NCI-H345 treated with DMSO at 0.1 percent for 48 hours (cell line): Measurements from ENCODE around the gene XYLT1.

Source experiments
- DNase-seq: peaks from one replicate; lab custom pipeline; 2025; ENCODE audit not compliant: unreplicated experiment; lab: John Stamatoyannopoulos, UW

XYLT1 gene

DNA sequence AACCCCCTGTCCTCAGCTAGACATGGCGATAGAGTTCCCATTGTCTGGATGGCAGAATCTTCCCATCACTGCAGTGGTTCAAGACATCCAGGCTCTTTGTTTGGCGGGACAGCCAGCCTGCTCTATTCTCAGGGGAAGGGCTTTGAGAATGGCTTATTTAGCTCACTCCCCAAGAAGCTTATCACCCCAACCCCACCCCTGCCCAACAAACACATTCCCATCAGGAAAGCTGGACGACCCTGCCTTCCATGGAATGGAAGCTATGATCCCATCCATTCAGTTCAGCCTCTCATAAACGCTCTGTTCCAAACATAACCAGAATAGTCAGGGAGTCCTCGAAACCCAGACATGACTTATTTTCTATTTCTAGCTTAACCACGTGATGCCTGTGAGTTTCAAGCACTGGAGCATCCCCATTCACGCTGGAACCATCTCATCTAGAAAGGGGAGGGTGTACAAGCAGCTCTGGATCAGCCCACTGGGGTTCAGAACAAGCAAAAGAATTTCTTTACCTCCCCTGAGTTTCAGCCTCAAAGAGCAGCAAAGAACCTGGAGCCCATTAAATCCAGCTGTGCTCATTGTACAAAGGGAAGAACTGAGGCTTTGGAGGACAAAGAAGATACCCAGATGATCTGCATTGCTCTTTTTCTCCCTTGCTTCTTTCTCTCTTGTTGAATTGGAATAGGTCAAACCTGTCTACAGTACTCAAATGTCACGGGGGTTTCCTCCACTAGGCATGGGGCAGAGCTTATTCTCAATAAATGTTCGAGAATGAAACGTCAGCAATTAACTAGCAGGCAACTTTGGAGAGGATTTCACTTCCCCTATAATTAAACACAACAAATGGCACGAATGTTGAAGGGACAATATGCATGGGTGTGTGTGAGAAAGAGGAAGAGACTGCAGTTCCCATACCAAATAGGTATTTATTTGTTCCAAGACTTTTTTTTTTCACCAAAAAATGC lies 93.1 kb downstream of the XYLT1 start:
- DNase-seq = no peak

DNA sequence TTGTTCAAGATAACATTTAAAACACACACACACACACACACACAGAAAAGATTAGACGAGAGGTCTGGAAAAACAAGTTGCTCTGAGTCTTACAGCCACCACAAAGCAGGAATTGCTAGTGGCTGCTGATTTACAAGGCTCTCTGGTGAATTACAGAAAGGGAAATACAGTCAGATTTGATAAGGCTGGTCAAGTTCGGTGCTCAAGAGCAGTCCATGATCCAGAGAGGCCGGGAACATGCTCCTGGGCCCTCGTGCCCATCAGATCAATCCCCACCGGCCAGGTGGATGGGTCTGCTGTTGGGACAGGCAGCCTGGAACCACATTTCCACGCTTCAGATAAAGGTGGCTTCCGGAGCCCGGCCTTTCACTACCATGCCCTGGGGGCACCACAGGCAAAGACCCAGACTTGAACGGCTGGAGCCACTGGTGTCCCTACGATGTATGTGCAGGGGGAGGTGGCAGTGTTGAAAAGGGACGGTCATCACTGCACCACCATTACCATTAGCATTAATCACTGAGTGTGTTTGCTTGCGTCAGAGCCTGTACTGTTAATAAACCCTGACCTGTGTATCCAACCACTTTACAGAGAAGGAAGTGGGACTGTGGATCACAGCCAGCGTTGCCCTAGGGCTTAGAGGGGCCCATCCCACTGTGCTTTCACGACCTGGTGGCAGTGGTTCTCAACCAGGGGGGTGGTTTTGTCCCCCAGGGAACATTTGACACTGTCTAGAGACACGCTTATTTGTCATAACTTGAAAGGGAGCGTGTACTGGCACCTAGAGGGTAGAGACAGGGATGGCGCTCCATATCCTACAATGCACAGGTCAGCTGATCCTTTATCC lies 95.1 kb downstream of the XYLT1 start:
- DNase-seq = no peak

DNA sequence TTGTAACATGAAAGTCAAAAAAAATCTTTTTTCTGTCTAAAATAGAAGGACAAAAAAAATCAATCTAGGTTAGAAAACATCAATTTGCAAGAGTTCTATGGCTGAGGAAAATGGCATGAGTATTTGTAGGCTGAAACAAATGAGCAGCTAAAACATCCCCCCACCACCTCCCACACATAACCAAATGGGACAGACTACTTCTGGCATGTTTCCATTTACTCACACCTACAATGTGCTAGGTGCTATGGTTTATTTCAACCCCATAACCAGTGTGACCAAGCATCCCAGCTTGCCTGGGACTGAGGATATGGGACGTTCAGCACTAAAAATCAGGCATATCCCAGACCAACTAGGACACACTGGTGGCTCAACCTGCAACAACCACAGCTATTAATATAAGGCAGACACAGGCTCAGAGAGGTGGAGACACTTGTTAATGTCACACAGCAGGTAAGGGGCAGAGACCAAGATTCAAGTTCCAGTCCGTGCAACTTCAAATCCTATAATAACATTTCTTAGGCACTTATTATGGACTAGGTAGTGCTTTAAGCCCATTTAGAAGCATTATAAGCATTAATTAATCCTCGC lies 96.0 kb downstream of the XYLT1 start:
- no peak for DNase-seq

DNA sequence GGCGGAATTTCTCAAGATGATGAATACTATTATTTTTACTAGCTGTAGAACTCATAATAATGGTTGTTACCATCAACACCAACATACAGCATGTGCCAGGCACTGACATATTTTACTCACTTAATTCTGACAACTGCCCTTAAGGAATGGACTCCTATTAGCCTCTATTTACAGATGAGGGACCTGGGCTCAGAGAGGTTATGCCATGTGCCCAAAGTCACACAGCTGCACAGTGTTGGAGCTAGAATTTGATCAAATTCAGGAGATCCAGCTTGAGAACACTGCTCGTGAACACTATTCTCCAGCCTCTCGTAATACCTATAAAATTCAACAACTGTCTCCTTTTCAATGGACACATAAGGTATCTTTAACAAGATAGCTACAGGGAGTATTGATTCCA lies 97.2 kb downstream of the XYLT1 start:
- DNase-seq = no peak

DNA sequence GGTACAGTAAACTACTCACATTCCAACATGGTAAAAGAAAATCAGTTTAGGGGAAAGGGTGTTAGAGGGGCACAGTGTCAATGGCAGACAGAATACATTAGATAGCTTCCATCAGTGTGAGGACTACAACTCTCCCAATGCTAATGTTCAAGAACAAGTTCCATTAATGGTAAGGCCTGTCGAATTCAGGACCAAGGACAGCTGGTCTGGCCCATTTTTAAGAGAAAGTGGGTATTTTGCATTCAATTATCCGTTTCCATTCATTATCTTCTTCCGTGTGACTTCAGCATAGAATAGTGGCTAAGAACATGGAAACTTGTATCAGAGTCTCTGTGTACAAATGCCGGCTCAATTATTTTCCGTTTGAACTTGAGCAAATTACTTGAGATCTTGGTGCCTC lies 98.4 kb downstream of the XYLT1 start:
- no peak for DNase-seq

DNA sequence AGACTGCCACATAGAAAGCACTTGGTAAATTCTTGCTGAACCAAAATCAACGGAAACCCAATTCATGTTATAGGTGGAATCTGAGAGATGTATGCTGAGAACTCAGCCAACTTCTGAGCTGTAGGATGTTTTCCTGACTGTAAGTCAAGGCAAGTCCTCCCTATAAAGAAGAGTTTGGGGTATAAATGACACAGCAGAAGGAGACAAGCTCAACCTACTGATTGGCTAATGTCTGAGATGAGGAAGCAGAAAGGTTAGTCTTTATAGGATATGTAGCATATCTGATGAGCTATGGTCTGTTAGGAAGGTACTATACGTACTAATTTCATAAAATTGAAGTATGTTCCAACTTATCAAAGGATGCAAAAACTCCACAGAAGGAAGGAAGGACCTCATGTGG lies 99.5 kb downstream of the XYLT1 start:
- DNase-seq = no peak

DNA sequence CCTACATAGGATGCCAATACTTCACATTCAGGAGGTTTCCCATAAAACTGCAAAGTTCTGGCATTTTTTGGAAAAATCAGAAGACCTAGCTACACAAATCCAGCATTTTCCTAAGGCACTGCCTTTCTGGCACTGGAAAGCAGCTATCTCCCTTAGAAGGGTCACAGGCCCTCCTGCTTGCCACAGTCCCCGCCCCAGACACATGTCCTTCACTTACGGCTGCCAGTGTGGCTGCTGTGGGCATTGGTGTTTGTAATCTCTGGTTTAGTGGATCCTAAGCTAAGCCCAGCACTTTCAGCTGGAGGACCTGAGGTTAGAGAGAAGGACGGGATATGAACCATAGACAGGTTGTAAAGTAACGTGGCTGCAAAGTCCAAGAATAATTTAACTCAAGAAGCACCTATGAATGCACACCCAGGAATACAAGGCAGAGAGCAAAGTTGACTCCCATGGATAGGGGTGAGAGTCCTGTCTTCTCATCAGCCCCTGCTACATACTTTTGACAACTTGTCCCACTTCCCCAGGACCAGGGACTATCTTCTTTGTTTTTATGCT lies 100.0 kb downstream of the XYLT1 start:
- DNase-seq = no peak

DNA sequence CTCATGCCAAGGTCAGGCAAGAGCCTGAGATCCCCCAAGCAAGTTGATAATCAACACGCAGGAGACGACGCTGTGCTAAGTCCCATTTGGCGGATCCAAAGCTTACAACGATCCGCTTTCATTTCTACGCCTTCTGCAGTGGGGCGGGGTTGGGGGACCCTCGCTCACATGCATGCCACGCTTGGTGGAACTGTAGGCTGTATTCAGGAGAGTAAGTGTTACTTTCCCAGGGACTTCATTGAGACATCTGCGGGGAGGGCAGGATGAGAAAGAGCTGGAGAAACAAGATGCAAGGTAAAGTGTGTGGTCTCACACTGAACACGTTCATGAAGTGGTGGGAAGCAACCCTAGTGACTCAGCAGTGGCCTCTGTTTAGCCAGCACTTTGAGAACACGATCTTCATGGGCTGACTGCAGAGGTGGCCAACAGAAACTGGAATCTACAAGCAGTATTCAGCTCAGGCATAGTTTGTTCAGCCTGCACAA lies 100.5 kb downstream of the XYLT1 start:
- DNase-seq = no peak

DNA sequence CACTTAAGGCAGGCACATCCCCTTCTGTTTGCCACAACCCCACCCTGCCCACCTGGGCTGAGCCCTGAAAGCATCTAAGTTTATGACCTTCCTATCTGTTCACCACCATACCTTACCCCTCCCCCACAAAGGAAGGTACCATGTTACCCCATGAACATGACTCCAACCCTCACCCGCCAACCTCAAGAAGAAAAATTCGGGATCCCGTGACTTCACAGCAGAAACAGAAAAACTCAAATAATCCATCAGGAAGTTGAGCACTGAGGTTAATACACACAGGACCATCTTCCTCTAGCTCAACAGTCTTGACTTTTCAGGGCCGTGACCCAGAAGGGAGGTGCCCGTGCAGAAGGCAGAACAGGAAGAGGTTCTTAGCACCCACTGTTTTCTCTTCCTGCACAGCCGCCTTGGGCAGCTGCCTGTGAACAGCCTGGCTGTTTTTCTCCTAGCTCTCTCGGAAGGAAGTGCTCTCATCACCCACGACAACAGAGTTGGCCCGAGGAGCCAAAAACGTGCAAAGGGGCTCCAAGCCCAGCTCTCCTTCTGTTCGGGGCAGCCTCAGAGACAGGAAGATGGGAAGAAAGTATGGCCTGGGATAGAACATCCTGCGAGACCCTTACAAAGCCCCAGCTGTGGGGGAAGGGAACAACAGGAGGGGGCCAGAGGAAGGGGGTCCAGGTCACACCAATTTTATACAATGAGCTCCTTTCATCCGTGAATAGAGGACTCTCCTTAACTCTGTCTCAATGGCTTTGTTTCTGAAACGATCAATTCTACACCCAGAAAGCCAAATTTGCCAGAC lies 101.1 kb downstream of the XYLT1 start:
- DNase-seq = no peak

DNA sequence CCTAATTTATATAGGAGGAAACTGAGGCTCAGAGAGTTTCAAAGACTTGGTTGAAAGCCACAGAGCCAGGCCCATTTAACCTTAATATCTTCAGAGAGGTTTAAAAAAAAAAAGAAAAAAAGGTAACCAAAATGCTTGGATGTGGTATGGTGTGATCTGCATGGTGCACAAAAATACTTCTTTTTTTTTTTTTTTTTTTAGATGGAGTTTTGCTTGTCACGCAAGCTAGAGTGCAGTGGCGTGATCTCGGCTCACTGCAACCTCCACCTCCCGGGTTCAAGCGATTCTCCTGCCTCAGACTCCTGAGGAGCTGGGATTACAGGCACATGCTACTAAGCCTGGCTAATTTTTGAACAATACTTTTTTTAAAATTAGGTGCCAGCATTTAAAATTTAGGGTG lies 101.8 kb downstream of the XYLT1 start:
- DNase-seq = no peak

DNA sequence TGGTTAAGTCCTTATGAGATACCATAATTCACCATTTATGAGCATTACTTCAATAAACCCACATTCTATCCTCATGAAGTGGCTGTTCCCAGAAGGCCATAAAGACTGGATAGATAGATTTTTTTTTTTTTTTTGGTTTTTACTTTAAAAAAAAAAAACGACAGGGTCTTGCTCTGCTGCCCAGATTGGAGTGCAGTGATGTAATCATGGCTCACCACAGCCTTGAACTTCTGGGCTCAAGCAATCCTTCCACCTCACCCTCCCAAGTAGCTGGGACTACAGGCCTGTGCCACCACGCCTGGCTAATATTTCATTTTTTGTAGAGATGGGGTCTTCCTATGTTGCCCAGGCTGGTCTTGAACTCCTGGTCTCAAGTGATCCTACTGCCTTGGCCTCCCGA lies 102.3 kb downstream of the XYLT1 start:
- no peak for DNase-seq

DNA sequence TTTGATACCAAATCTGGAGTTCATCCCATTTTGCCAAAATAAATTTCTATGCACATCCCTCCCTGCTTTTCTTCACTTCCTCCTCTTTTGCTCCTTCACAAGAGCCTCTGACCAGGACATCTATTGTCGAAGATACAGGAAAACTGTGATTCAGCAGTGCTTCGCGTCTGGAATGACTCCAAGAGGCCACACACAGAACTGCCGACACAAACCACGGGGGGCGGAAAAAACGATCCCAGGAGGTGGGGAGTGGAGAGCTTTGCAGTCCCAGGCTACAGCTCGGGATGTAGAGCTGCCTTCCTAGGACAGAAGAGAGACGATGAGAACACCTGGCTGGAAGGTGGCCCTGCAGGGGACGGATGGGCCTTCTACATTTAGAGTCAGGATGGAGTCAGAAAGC lies 102.8 kb downstream of the XYLT1 start:
- DNase-seq = no peak

DNA sequence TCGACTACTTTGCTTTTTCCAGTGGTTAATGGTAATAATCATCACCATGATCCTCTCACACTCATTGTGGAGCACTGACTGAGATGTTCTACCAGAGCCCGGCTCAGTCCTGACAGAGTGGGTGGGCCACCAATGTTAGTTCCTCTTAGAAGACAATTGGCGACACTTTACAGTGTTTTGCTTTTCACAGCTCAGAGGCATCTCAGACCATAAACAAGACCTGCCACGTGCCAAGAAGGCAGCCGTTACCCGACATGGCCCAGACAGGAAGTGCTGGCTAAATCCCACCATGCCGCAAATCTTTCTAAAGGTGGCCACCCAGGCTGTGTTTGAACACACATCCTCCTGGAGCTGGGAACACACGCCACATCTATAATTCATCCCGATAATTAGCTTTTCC lies 103.7 kb downstream of the XYLT1 start:
- DNase-seq = no peak

DNA sequence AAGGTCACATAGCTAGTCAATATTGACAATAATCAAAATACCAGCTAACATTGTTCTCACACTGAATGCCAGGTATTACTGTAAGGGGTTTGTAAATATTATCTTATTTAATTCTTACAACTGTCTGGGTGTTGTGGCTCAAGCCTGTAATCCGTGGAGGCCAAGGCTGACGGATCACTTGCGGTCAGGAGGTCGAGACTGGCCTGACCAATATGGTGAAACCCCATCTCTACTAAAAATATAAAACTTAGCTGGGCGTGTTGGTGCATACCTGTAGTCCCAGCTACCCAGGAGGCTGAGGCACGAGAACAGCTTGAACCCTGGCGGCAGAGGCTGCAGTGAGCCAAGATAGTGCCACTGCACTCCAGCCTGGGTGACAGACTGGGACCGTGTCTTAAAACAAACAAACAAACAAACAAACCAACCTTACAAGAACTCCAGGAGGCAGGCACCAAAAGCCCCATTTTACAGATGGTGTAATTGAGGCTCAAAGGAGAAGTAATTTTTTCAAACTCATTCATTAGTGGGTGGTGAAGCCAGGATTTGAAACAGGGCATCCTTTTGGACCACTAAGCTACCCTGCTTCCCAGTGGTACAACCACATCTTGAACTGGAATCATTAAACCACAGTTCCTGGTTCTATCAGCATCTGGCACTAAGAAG lies 104.3 kb downstream of the XYLT1 start:
- no peak for DNase-seq

DNA sequence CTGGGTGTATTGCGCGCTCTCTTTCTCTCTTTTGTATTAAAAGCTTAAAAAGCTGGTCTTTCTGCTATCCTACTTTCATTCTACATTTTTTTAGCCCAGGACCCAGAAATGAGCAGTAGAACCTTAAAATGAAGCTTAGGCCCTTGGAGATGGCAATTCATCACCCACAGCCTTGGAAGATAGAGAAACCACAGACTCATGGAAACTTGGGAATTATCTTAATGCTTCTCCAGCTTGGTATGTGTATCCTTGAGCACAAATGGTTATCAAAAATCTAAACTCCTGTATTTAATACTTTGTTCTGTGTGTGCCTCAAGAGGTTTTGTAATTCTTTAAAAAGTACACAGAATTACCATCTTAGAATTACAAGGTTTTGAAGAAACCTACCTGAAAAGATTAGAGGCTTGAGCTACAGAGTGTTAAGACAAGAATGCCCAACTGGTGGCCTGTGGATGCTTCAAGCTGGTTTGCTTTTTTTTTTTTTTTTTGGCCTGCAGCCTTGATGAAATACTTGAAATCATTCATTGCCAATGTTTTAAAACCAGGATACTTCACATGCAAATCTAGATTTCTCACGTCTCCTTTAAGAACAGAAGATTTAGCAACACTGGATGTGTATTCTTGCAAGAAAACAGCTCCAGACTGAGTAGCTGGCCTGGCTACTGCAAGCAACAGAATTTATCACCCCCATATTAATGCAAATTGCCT lies 105.0 kb downstream of the XYLT1 start:
- DNase-seq = no peak

DNA sequence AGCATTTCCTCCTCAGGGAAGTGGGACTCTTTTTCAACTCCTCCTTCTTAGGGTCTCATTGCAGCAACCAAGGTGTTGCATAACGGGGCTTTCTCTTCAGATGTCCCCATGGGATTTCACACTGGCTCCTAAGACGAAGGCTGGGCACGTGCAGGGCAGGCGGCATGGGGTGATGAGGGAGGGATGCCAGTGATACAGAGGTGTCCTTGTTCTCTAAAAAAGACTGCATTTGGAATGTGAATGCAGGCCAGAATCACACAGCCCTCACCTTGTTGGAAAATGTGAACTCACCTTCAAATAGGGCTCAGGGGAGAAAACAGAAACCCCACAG lies 105.6 kb downstream of the XYLT1 start:
- DNase-seq = no peak

DNA sequence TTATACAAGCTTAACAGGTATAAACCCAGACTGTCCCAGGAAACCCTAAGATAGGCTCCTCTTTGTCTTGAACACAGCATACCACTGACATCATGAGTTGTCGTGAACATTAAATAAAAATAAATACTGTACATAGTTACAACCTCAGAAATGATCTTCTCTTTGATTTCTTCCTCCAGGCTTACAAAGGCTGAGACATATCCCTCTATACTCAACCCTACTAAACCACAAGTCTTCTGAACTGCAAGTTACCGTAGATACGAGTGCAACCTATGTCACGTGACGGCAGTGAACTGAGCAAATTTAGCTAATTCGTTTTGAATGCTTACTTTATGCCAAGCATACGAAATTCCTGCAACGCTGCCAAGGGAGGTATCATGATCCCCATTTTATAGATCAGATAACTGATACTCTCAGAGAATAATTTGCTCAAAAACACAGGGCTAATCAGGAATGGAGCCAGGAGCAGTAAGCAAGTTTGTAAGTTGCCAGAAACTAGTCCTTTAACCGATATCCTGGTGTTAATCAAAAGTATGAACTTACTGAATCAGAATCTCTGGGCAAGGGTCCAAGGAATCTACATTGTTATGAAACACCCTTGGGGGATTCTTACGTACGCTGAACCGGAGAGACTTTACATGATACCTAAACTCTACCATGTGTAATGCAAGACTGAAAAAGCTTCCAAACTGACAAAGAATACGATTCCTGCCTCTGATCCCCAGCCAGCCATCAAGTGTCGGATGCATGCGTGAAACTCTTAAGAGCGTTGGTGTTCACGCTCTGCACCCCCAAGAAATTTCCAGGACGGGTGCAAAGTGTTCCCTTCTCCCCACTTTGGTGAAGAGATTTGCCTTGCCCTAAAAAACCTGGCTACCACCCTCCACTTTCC lies 106.2 kb downstream of the XYLT1 start:
- DNase-seq = no peak

DNA sequence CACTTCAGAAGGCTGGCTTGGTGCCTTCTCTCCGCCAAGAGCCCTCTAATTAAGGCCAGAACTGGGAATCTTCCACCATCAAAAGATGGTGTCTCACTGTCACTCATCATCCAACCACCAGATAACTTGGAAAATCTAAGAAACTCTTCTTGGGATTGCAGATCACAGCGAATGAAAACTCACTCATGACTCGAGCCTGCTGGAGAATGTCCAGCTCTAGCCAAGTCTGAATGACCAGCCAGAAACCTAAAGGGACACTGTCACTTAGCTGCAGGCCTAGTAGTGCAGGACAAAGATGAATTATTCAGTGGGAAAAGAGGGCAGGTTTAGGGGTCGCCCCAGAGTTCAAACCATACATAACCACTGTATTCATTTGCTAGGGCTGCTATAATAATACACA lies 107.8 kb downstream of the XYLT1 start:
- no peak for DNase-seq
